OCI-LY7 (cell line): ENCODE results near the gene ITGA5. TPM values are rescaled to one million over a fixed set of nuclear protein-coding genes. Genes with fewer than 3 reads are reported as not detected.

Experiments
- BruUV-seq: library from RNA; stranded (reverse); fragments of 400-500 nt; replicated peaks from 2 replicates; lab custom pipeline; 2021; lab: Mats Ljungman, UMichigan
- CTCF ChIA-PET: fragments of 300-600 bp; sonication (Branson Sonifier 250); formaldehyde crosslinking; loops from one replicate; lab custom pipeline; 2022; ENCODE audit warnings: antibody characterized with exemption; ENCODE audit not compliant: unreplicated experiment; lab: Charles Lee
- POLR2A ChIA-PET: fragments of 300-600 bp; sonication (Branson Sonifier 250); formaldehyde crosslinking; loops from one replicate; lab custom pipeline; 2022; ENCODE audit warnings: antibody characterized with exemption; lab: Charles Lee
- DNase-seq: peaks from one replicate; pipeline ENCODE4 v3.0.0-alpha.2; 2015; ENCODE audit warnings: low spot score
- H2AFZ ChIP-seq: fragments of 200-600 bp; sonication (generic), shearing (Covaris generic); 2 replicates; pipeline ENCODE4 v1.6.1; 2014; ENCODE audit warnings: mild to moderate bottlenecking, antibody characterized with exemption, low read length, moderate library complexity
- H3K27ac ChIP-seq: fragments of 200-600 bp; sonication (generic); 2 replicates; pipeline ENCODE4 v1.5.1; 2014; ENCODE audit warnings: mixed run types, low read depth, mild to moderate bottlenecking, moderate library complexity, low read length, inconsistent platforms; ENCODE audit not compliant: poor library complexity, severe bottlenecking
- H3K36me3 ChIP-seq: fragments of 200-600 bp; sonication (generic); 2 replicates; pipeline ENCODE4 v1.6.1; 2014; ENCODE audit warnings: mild to moderate bottlenecking, antibody characterized with exemption, low read length, moderate library complexity, mixed read lengths; ENCODE audit not compliant: insufficient read depth
- H3K4me1 ChIP-seq: fragments of 200-600 bp; sonication (generic); 2 replicates; pipeline ENCODE4 v1.5.1; 2014; ENCODE audit warnings: mild to moderate bottlenecking, low read length; ENCODE audit not compliant: insufficient read depth, poor library complexity, severe bottlenecking
- H3K4me2 ChIP-seq: fragments of 200-600 bp; sonication (generic); 2 replicates; pipeline ENCODE4 v1.6.1; 2014; ENCODE audit warnings: mild to moderate bottlenecking, low read length
- H3K4me3 ChIP-seq: fragments of 200-600 bp; sonication (generic); 2 replicates; pipeline ENCODE4 v1.5.1; 2014; ENCODE audit warnings: mild to moderate bottlenecking, low read depth, low read length; ENCODE audit not compliant: poor library complexity, severe bottlenecking
- H3K79me2 ChIP-seq: fragments of 200-600 bp; sonication (generic); 2 replicates; pipeline ENCODE4 v1.6.1; 2016; ENCODE audit warnings: low read depth, mild to moderate bottlenecking, low read length, moderate library complexity, mixed read lengths; ENCODE audit not compliant: insufficient read depth
- H3K9me2 ChIP-seq: fragments of 200-600 bp; sonication (generic); 2 replicates; pipeline ENCODE4 v1.6.1; 2016; ENCODE audit warnings: mild to moderate bottlenecking, low read length, mixed read lengths; ENCODE audit not compliant: insufficient read depth
- H3K9me3 ChIP-seq: fragments of 200-600 bp; sonication (generic); 2 replicates; pipeline ENCODE4 v1.6.1; 2014; ENCODE audit warnings: mild to moderate bottlenecking, mixed run types, low read length, mixed read lengths
- H4K20me1 ChIP-seq: fragments of 200-600 bp; sonication (generic); 2 replicates; pipeline ENCODE4 v1.6.1; 2014; ENCODE audit warnings: mild to moderate bottlenecking, antibody characterized with exemption, low read length, moderate library complexity, mixed read lengths; ENCODE audit not compliant: insufficient read depth
- EZH2phosphoT487 ChIP-seq: fragments of 200-600 bp; sonication (generic); IDR thresholded peaks from 2 replicates; pipeline ENCODE4 v1.6.1; 2018; ENCODE audit warnings: low read depth, borderline replicate concordance, mild to moderate bottlenecking, mixed run types, antibody characterized with exemption, low read length, moderate library complexity, mixed read lengths
- intact Hi-C: fragments of 100-400 bp; cut with micrococcal nuclease; formaldehyde crosslinking; loops from one replicate; pipeline ENCODE4 v1.10.0; 2022; ENCODE audit not compliant: unreplicated experiment
- total RNA-seq, 2 experiments: library from RNA; depleted of rRNA in 1 of 2; stranded (reverse); fragments of >200 nt in 1 of 2; shearing (Covaris generic) in 1 of 2; gene quantifications; 2 replicates each; pipeline ENCODE4 v1.2.3, GENCODE V29; 2014 to 2022
- TF ChIP-seq, protein P1 (sequence below): fragments of 200-600 bp; sonication (generic); conservative IDR thresholded peaks from 2 replicates; pipeline ENCODE4 v1.5.1; 2014; ENCODE audit warnings: mild to moderate bottlenecking, antibody characterized with exemption, low read length, moderate library complexity, mixed read lengths

The ITGA5 gene
- total RNA-seq, 2 experiments from 2014 or later = 0.06 to 0.34 TPM

DNA sequence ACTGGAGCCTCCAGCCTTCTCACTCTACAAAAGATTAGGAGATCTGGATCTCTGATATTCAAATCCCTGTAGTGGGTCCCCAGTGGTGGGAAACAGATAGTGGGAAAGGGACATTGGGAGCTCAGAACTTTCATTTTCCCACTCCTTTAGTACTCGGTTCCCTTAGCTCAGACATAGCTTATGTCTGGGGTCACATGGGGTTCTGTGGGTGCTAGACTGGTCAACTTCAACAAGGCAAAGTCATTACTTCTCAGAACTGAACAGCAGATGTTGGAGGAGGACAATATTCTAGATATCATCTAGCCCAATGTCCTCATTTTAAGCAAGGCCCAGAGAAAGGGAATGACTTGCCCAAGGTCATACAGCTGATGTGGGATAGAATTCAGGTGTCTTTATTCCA lies 19.5 kb upstream of the ITGA5 start:
- H4K20me1 ChIP-seq = no peaks in the 10 kb centered on the region
- intact Hi-C loops = no loop called here
- no peak for TF ChIP-seq EZH2phosphoT487
- TF ChIP-seq, protein P1, sequence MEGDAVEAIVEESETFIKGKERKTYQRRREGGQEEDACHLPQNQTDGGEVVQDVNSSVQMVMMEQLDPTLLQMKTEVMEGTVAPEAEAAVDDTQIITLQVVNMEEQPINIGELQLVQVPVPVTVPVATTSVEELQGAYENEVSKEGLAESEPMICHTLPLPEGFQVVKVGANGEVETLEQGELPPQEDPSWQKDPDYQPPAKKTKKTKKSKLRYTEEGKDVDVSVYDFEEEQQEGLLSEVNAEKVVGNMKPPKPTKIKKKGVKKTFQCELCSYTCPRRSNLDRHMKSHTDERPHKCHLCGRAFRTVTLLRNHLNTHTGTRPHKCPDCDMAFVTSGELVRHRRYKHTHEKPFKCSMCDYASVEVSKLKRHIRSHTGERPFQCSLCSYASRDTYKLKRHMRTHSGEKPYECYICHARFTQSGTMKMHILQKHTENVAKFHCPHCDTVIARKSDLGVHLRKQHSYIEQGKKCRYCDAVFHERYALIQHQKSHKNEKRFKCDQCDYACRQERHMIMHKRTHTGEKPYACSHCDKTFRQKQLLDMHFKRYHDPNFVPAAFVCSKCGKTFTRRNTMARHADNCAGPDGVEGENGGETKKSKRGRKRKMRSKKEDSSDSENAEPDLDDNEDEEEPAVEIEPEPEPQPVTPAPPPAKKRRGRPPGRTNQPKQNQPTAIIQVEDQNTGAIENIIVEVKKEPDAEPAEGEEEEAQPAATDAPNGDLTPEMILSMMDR = no peak
- no peak overlapping the region for H2AFZ ChIP-seq
- no peaks in the 10 kb centered on the region for H3K79me2 ChIP-seq
- no peak overlapping the region for H3K27ac ChIP-seq
- BruUV-seq = no TSS peak
- no peaks in the 10 kb centered on the region for H3K9me2 ChIP-seq
- H3K4me2 ChIP-seq = no peak overlapping the region
- H3K36me3 ChIP-seq = no peaks in the 10 kb centered on the region
- POLR2A ChIA-PET = interaction anchor here (0.6 to 2.4 kb wide), 3 partner anchors 14 to 59 kb away, joined by 3 to 6 read pairs (median 3); no protein-coding TSS in a partner anchor
- no peak for DNase-seq
- H3K4me1 ChIP-seq = no peaks in the 10 kb centered on the region
- H3K9me3 ChIP-seq = no peaks in the 10 kb centered on the region
- H3K4me3 ChIP-seq = no peak overlapping the region
- CTCF ChIA-PET = interaction anchor here (0.5 to 3.1 kb wide), 3 partner anchors 39 to 110 kb away, joined by 3 to 28 read pairs (median 4); no protein-coding TSS in a partner anchor

DNA sequence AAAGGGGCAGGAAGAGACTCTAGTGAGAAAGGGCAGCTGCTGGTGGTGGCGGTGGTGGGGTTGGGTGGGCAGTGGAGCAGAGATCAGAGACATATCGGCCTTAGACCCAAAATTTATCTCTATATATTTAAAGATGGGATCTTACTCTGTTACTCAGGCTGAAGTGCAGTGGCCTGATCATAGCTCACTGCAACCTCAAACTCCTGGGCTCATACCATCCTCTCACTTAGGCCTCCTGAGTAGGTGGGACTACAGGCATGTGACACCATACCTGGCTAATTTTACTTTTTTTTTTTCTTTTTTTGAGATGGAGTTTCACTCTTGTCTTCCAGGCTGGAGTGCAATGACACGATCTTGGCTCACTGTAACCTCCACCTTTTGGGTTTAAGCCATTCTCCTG lies 18.6 kb upstream of the ITGA5 start:
- H3K36me3 ChIP-seq = no peaks in the 10 kb centered on the region
- H3K4me3 ChIP-seq = no peak overlapping the region
- H2AFZ ChIP-seq = no peak overlapping the region
- no peaks in the 10 kb centered on the region for H3K79me2 ChIP-seq
- intact Hi-C loops = no loop called here
- no peak overlapping the region for H3K4me2 ChIP-seq
- no peak for DNase-seq
- ChIA-PET POLR2A (interaction anchor here (0.5 to 2.4 kb wide), 4 partner anchors 38 to 355 kb away, joined by 3 to 6 read pairs (median 4); no protein-coding TSS in a partner anchor), CTCF (no interaction called here)
- no peaks in the 10 kb centered on the region for H3K9me3 ChIP-seq
- H3K9me2 ChIP-seq = no peaks in the 10 kb centered on the region
- H3K27ac ChIP-seq = no peak overlapping the region
- BruUV-seq = no TSS peak
- H4K20me1 ChIP-seq = no peaks in the 10 kb centered on the region
- TF ChIP-seq, protein P1 = no peak
- no peak for TF ChIP-seq EZH2phosphoT487
- H3K4me1 ChIP-seq = no peaks in the 10 kb centered on the region

DNA sequence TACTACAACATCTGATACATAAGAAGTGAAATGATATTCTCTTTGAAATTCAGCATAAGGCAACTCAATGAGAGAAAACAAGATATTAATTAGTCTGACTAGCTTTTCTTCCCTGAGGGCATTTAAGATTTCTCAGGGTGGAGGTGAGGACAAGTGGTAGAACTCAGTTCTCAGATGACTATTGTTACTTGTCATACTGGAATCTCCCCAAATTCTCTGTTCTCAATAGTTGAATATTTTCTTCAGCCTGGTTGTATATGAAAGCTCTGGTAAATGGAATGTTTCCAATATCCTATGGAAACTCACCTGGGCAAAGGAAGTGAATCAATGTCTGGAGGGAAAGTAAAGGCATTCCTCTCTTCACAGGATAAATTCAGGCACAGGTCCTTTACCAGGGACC lies 18.2 kb upstream of the ITGA5 start:
- BruUV-seq = no TSS peak
- Histone ChIP-seq H3K4me2 (no peak overlapping the region), H4K20me1 (no peaks in the 10 kb centered on the region), H3K9me3 (no peaks in the 10 kb centered on the region), H3K4me3 (no peak overlapping the region), H2AFZ (no peak overlapping the region), H3K4me1 (no peaks in the 10 kb centered on the region), H3K27ac (no peak overlapping the region), H3K36me3 (no peaks in the 10 kb centered on the region), H3K9me2 (no peaks in the 10 kb centered on the region), H3K79me2 (no peaks in the 10 kb centered on the region)
- intact Hi-C loops = no loop called here
- TF ChIP-seq, protein P1 = no peak
- TF ChIP-seq EZH2phosphoT487 = no peak
- ChIA-PET POLR2A (interaction anchor here (0.5 to 2.4 kb wide), 3 partner anchors 38 to 354 kb away, joined by 3 to 6 read pairs (median 4); no protein-coding TSS in a partner anchor), CTCF (no interaction called here)
- no peak for DNase-seq
